ENCODE data around the gene AMPH. TPM values are rescaled to one million over a fixed set of nuclear protein-coding genes. Genes with fewer than 3 reads are reported as not detected.
"Not testable (repeated sequence)": the region's sequence is repeated elsewhere in the genome, so short reads cannot be mapped to it uniquely, and the experiment has no call there.

The AMPH gene
- total RNA-seq, 1 experiment from 2014 or later = not detected

GRCh38 chr7:38349126-38349795 lies 281.9 kb downstream of the AMPH start:
- in situ Hi-C loops (cut with HindIII; ENCODE audit: low pct_unique_long_range_greater_than_20kb, low sequenced_read_pairs); DNase-seq (ENCODE audit: low read depth): not testable (repeated sequence)

- DNase-seq (ENCODE audit: low read depth) = peak; percentile 63
- in situ Hi-C loops (cut with HindIII; ENCODE audit: low pct_unique_long_range_greater_than_20kb, low sequenced_read_pairs) = not testable (repeated sequence)
Measured at GRCh38 chr7:38345299-38346172, 285.6 kb downstream of the AMPH start.

DNA sequence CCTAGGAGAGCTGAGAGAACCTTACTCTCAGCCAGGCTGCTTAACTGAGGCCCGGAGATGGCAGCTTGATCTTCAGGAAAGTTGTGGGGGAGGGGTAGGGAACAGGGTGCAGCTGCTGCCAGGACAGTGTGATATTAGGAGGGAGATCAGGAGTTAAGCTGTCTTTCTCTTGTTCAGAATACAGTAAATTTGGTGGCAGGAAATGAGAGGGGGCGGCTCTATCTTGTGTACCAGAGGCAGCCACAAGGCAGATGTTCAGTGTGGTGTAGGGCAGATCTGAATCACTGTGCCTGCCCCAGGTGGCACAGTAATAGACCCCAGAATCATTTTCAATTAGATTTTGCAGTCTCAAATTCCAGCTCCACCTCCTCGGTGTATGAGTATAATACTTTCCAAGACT lies 286.4 kb downstream of the AMPH start:
- in situ Hi-C loops (cut with HindIII; ENCODE audit: low pct_unique_long_range_greater_than_20kb, low sequenced_read_pairs); DNase-seq (ENCODE audit: low read depth): not testable (repeated sequence)

DNA sequence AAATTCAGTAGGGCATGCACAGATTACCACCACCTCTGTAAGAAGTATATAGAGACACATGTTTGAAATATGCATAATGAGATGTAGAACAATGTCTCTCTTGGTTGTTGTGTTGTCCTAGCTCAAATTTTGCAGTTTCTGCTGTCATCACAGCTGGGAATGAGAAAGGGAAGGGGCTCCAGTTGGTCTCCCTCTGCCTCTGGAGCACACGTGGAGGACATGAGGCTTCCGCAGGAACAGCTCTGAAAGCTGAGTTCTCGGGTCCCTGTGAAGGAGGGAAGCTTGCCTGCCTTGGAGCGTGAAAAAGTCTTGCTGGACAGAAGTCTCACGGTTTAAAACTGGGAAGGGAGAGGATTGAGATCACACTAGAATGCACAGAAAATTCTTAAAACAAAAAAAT lies 289.0 kb downstream of the AMPH start:
- in situ Hi-C loops (cut with HindIII; ENCODE audit: low pct_unique_long_range_greater_than_20kb, low sequenced_read_pairs); DNase-seq (ENCODE audit: low read depth): not testable (repeated sequence)

GRCh38 chr7:38341172-38341705 lies 289.9 kb downstream of the AMPH start:
- in situ Hi-C loops (cut with HindIII; ENCODE audit: low pct_unique_long_range_greater_than_20kb, low sequenced_read_pairs) = not testable (repeated sequence)
- peak; percentile 84 for DNase-seq (ENCODE audit: low read depth)

- in situ Hi-C loops (cut with HindIII; ENCODE audit: low pct_unique_long_range_greater_than_20kb, low sequenced_read_pairs) = no loop called here
- no peak for DNase-seq (ENCODE audit: low read depth)
Measured at GRCh38 chr7:38339953-38340819, 291.0 kb downstream of the AMPH start.

DNA sequence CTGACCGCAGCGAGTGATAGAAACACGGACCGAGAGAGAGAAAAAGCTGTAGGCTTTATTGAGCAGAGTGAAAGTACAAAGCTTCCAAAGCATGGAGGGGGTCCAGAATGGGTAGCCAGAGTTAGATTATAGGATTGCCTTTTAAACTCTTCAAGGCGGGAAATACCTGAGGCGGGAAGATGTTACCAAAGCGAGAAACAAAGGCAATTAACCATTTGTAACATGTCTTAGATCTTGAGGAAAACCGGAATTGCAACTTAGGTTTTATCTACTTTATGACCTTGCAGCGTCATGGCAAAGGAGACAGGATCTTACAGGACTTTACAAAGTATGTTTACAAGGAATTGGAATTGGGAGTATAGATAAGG lies 295.0 kb downstream of the AMPH start:
- in situ Hi-C loops (cut with HindIII; ENCODE audit: low pct_unique_long_range_greater_than_20kb, low sequenced_read_pairs) = not testable (repeated sequence)

GRCh38 chr7:38335492-38336147 lies 295.6 kb downstream of the AMPH start:
- DNase-seq (ENCODE audit: low read depth) = peak; percentile 98
- in situ Hi-C loops (cut with HindIII; ENCODE audit: low pct_unique_long_range_greater_than_20kb, low sequenced_read_pairs) = no loop called here

More for the DNA sequence above, 295.0 kb downstream of the AMPH start:
- DNase-seq (ENCODE audit: low read depth) = not testable (repeated sequence)

GRCh38 chr7:38335128-38335491 lies 296.1 kb downstream of the AMPH start:
- in situ Hi-C loops (cut with HindIII; ENCODE audit: low pct_unique_long_range_greater_than_20kb, low sequenced_read_pairs) = no loop called here
- DNase-seq (ENCODE audit: low read depth) = no peak

GRCh38 chr7:38334163-38334562 lies 297.0 kb downstream of the AMPH start:
- DNase-seq (ENCODE audit: low read depth) = no peak
- in situ Hi-C loops (cut with HindIII; ENCODE audit: low pct_unique_long_range_greater_than_20kb, low sequenced_read_pairs) = no loop called here
